ENCODE data around the gene RAB7B.

- TF ChIP-seq POLR2AphosphoS5 (IDR thresholded peaks at IDR 0.05; ENCODE audit: low read depth, low read length) = no peak
- no peak for TF ChIP-seq REST (IDR thresholded peaks at IDR 0.05; ENCODE audit: insufficient read depth in 1 of 2, low read depth in 2 of 2, low read length in 2 of 2)
- no peak for TF ChIP-seq FOXP2 (optimal IDR thresholded peaks at IDR 0.05; ENCODE audit: borderline replicate concordance, extremely low read depth, extremely low read length, insufficient read depth)
- TF ChIP-seq SIN3A (IDR thresholded peaks at IDR 0.05; ENCODE audit: borderline replicate concordance, insufficient read depth, low read length) = no peak
- no peak for TF ChIP-seq TAF1 (IDR thresholded peaks at IDR 0.05; ENCODE audit: borderline replicate concordance, insufficient read depth, low read length)
Measured at GRCh38 chr1:206048582-206048981, 45.4 kb upstream of the RAB7B start.
